ENCODE data around the gene AFAP1L2. TPM values are rescaled to one million over a fixed set of nuclear protein-coding genes. Genes with fewer than 3 reads are reported as not detected.

The AFAP1L2 gene
- total RNA-seq, 1 donor from 2014 or later, result 5.3 TPM

DNA sequence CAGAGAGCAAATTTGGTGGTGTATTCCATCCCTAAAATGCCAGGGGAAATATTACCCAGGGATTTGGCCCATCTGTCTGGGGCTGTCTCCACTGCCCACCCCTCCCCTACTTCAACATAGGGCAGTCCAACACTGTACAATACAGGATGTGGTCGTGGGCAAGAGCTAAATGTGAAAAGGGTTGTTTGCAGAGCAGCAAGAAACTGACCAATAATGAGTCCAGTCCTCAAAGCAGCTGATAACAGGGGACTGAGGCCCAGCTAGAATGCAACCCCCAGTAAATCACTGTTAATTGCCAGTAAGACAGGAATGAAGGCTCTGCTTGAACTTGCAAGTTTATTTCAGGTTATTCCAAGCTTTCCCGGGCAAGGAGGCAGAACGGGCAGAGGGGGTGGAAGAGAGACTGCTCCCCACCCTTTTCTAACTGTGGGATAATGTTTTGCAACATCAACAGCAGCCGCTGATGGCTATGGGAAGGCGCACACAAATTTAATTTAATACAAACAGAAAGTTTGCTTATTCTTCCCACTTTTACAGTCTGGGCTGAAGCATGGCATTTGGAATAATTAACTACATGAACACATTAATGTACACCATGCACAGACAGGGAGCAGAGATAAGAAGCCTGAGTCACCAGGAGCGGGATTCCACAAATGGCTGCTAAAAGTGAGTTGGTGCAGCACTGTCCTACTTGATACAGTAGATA lies 36.8 kb downstream of the AFAP1L2 start:
- H3K4me1 ChIP-seq, result no peaks in the 10 kb centered on the region
- intact Hi-C loops (cut with DNase I), result no loop called here
- no peak for DNase-seq
- H3K27ac ChIP-seq, result no peak overlapping the region
- TF ChIP-seq, protein P1, sequence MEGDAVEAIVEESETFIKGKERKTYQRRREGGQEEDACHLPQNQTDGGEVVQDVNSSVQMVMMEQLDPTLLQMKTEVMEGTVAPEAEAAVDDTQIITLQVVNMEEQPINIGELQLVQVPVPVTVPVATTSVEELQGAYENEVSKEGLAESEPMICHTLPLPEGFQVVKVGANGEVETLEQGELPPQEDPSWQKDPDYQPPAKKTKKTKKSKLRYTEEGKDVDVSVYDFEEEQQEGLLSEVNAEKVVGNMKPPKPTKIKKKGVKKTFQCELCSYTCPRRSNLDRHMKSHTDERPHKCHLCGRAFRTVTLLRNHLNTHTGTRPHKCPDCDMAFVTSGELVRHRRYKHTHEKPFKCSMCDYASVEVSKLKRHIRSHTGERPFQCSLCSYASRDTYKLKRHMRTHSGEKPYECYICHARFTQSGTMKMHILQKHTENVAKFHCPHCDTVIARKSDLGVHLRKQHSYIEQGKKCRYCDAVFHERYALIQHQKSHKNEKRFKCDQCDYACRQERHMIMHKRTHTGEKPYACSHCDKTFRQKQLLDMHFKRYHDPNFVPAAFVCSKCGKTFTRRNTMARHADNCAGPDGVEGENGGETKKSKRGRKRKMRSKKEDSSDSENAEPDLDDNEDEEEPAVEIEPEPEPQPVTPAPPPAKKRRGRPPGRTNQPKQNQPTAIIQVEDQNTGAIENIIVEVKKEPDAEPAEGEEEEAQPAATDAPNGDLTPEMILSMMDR (IDR thresholded peaks at IDR 0.05), result no peak
- H3K36me3 ChIP-seq, result no peaks in the 10 kb centered on the region
- peak in 1 of 2 donors; percentile 29 for ATAC-seq
- no peak overlapping the region for H3K4me3 ChIP-seq
- H3K9me3 ChIP-seq, result no peaks in the 10 kb centered on the region
- no peaks in the 10 kb centered on the region for H3K27me3 ChIP-seq (ENCODE audit: low read depth)

DNA sequence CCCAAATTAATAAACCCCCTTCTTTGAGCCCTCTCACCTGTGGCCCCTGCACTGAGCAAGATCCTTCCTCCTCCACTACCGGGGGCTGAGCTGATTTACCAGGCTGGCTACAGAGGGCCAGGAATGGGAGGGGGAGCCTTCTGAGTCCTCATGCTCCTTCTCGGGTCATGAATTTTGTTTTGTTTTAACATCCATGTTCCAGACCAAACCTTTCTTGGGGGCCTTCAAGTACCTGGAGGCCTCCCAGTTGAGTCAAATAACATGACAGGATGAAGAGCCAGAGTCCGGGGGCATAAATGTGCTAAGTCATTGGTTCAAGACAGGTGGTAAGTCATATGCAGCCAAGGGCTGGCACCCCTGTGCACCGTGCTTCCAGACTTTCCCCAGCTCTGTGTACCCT lies 39.6 kb downstream of the AFAP1L2 start:
- TF ChIP-seq, protein P1 (IDR thresholded peaks at IDR 0.05), result no peak
- H3K4me1 ChIP-seq, result no peaks in the 10 kb centered on the region
- intact Hi-C loops (cut with DNase I), result no loop called here
- no peak for DNase-seq
- no peaks in the 10 kb centered on the region for H3K36me3 ChIP-seq
- H3K27me3 ChIP-seq (ENCODE audit: low read depth), result no peaks in the 10 kb centered on the region
- H3K27ac ChIP-seq, result no peak overlapping the region
- no peak overlapping the region for H3K4me3 ChIP-seq
- no peak for ATAC-seq
- no peaks in the 10 kb centered on the region for H3K9me3 ChIP-seq

DNA sequence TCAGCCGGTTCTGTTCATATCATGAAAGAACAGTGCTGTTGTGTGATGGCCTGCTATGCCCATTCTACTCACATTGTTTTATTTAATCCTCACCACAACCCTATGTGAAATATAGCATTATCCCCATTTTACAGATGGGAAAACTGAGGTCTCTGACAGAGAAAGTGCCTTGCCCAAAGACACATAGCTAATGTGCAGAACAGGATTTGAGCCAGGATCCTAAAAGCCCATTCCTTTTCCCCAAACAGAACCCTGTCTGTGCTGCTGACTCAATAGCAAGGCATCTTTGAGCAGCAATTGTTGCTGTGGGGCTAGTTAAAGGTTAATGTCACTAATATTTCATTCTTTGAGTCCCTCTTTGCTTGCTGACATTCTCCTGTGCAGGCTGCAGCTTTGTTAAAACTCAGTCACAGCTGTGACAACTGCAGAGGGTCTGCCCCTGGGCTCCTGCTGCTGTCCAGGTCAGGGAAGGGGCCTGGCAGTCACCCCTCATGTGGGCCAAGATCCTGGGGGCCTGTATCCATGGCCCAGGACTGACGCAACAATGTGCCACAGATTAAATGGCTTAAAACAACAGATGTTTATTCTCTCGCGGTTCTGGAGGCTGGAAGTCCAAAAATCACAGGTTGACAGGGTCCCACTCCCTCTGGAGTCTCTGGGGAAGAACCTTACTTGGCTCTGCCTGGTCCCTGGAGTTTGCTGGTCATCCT lies 40.4 kb downstream of the AFAP1L2 start:
- Histone ChIP-seq H3K27ac (no peak overlapping the region), H3K9me3 (no peaks in the 10 kb centered on the region), H3K36me3 (no peaks in the 10 kb centered on the region), H3K4me3 (no peak overlapping the region), H3K4me1 (no peaks in the 10 kb centered on the region), H3K27me3 (ENCODE audit: low read depth) (no peaks in the 10 kb centered on the region)
- intact Hi-C loops (cut with DNase I), result no loop called here
- no peak for DNase-seq
- TF ChIP-seq, protein P1 (IDR thresholded peaks at IDR 0.05), result no peak
- no peak for ATAC-seq

DNA sequence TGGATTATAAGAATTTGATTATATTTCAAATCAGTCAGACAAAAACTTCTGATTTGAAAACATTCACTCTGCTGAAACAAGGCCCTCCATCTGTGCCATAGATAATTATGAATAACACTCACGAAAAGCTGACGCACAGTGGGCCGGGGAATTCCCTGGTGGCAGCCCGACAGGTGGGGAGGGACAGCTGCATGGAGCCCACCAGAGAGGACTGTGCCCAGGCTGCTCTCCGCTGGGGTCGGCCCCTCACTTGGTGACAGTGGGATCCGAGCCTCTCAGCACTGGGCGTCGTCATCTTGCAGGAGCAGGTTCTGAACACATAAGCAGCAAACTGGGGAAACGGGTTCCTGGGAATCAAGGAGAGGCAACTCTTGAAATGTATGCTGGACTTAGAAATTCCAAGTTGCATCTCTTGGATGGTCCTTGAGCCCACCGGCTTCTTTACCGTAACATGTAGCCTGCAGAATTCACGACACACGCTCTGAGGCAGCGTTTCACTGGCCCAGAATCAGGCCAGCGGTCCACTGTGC lies 41.4 kb downstream of the AFAP1L2 start:
- H3K36me3 ChIP-seq, result no peaks in the 10 kb centered on the region
- no peak overlapping the region for H3K4me3 ChIP-seq
- no peak for ATAC-seq
- H3K27me3 ChIP-seq (ENCODE audit: low read depth), result no peaks in the 10 kb centered on the region
- H3K4me1 ChIP-seq, result no peaks in the 10 kb centered on the region
- no peak for DNase-seq
- intact Hi-C loops (cut with DNase I), result no loop called here
- TF ChIP-seq, protein P1 (IDR thresholded peaks at IDR 0.05), result no peak
- no peaks in the 10 kb centered on the region for H3K9me3 ChIP-seq
- no peak overlapping the region for H3K27ac ChIP-seq

DNA sequence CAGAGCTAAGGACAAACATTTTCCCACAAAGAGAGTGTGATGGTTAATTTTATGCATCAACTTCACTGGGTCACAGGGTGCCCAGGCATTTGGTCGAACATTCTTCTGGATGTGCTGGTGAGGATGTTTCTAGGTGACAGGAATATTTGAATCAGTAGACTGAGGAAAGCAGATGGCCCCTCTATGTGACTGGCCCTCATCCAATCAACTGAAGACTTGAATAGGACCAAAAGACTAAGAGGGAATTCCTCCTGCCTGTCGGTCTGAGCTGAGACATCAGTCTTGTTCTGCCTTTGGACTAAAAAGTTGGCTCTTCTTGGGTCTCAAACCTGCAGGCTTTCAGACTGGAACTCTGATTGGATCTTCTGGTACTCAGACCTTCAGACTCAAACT lies 44.4 kb downstream of the AFAP1L2 start:
- no peak overlapping the region for H3K27ac ChIP-seq
- peaks cover 15% of the 10 kb centered on the region for H3K4me1 ChIP-seq
- DNase-seq (no peak), ATAC-seq (no peak)
- TF ChIP-seq, protein P1 (IDR thresholded peaks at IDR 0.05), result no peak
- intact Hi-C loops (cut with DNase I), result no loop called here
- H3K36me3 ChIP-seq, result no peaks in the 10 kb centered on the region
- H3K9me3 ChIP-seq, result no peaks in the 10 kb centered on the region
- no peaks in the 10 kb centered on the region for H3K27me3 ChIP-seq (ENCODE audit: low read depth)
- no peak overlapping the region for H3K4me3 ChIP-seq

All from lower lobe of right lung (tissue), 2 donors.